K562 (cell line): ENCODE measurements around the gene FNDC1.

Experiments
- ARID1B ChIP-seq: fragments of 450-650 bp; IDR thresholded peaks from 2 replicates; pipeline ENCODE4 v1.6.1; 2016; ENCODE audit warnings: antibody characterized with exemption, mild to moderate bottlenecking, inconsistent platforms
- HDAC2 ChIP-seq: fragments of 450-650 bp; IDR thresholded peaks from 2 replicates; pipeline ENCODE4 v1.6.1; 2016; ENCODE audit warnings: mild to moderate bottlenecking
- RB1 ChIP-seq: fragments of 450-650 bp; IDR thresholded peaks from 2 replicates; pipeline ENCODE4 v1.6.1; 2017; ENCODE audit warnings: low read depth, mild to moderate bottlenecking
- SOX6 ChIP-seq: fragments of 450-650 bp; IDR thresholded peaks from 2 replicates; pipeline ENCODE4 v1.6.1; 2014; ENCODE audit warnings: mild to moderate bottlenecking
- SRSF9 ChIP-seq: fragments of 200-400 bp; formaldehyde crosslinking; IDR thresholded peaks from 2 replicates; pipeline ENCODE4 v1.6.1; 2017; ENCODE audit warnings: low read depth, low read length, borderline replicate concordance
- TEAD4 ChIP-seq, 2 experiments: sonication (generic) in 1 of 2; formaldehyde crosslinking in 1 of 2; IDR thresholded peaks; 2 replicates each; pipeline versions ENCODE4 v1.6.1 to v1.8.0; 2012 to 2022; ENCODE audit warnings: borderline replicate concordance in 1 of 2, inconsistent platforms in 1 of 2, low read length in 1 of 2, mild to moderate bottlenecking in 1 of 2, missing genetic modification reagents in 1 of 2
- ZNF311 ChIP-seq: fragments of 250-450 bp; sonication (Bioruptor Pico); IDR thresholded peaks from 2 replicates; pipeline ENCODE4 v1.4.0; 2020; ENCODE audit warnings: mild to moderate bottlenecking, moderate library complexity
- ZNF354B ChIP-seq: fragments of 250-450 bp; sonication (Bioruptor Pico); IDR thresholded peaks from 2 replicates; pipeline ENCODE4 v1.4.0; 2020
- TF ChIP-seq, protein P1 (sequence below): fragments of 450-650 bp; IDR thresholded peaks from 2 replicates; pipeline ENCODE4 v1.6.1; 2017; ENCODE audit warnings: mild to moderate bottlenecking, moderate library complexity
- TF ChIP-seq, protein P2 (sequence below), 3 experiments: IDR thresholded peaks in 2 of 3; conservative IDR thresholded peaks in 1 of 3; 2 replicates each; pipeline ENCODE4 v1.5.1; 2011 to 2012; ENCODE audit warnings: low read length in 3 of 3, mild to moderate bottlenecking in 3 of 3, control low read depth in 2 of 3, improper control_type of control experiment in 1 of 3, inconsistent platforms in 1 of 3, low read depth in 1 of 3, mixed read lengths in 1 of 3, moderate library complexity in 1 of 3; ENCODE audit not compliant: insufficient read depth in 2 of 3
- TF ChIP-seq, protein P3 (sequence below): fragments of 250-450 bp; sonication (Bioruptor Pico); IDR thresholded peaks from 2 replicates; pipeline ENCODE4 v1.8.0; 2021; ENCODE audit warnings: moderate library complexity, mild to moderate bottlenecking, inconsistent platforms

DNA sequence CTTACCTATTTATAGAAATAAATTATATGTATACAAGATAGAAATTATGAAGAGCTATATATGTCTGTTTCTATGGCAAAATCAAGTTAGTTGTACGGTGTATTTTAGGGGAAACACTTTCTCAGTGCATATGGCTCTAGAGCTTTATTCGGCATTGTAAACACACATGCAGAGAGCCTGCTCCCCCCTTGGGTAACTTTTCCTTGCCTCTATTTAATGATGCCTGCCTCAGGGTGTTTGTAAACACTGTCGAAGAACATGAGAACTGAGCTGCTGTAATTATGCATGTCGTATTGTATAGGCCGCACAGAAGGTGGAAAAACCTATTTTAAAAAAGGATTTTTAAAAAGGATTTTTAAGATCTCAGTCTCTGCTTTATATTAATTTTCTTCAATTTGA, 133.4 kb downstream of the FNDC1 start:
- no peak for TF ChIP-seq RB1
- TF ChIP-seq, protein P1, sequence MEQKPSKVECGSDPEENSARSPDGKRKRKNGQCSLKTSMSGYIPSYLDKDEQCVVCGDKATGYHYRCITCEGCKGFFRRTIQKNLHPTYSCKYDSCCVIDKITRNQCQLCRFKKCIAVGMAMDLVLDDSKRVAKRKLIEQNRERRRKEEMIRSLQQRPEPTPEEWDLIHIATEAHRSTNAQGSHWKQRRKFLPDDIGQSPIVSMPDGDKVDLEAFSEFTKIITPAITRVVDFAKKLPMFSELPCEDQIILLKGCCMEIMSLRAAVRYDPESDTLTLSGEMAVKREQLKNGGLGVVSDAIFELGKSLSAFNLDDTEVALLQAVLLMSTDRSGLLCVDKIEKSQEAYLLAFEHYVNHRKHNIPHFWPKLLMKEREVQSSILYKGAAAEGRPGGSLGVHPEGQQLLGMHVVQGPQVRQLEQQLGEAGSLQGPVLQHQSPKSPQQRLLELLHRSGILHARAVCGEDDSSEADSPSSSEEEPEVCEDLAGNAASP = no peak
- TF ChIP-seq ARID1B = no peak
- TF ChIP-seq ZNF354B (CRISPR knock-in tag) = no peak
- TF ChIP-seq HDAC2 = no peak
- TF ChIP-seq, protein P2, sequence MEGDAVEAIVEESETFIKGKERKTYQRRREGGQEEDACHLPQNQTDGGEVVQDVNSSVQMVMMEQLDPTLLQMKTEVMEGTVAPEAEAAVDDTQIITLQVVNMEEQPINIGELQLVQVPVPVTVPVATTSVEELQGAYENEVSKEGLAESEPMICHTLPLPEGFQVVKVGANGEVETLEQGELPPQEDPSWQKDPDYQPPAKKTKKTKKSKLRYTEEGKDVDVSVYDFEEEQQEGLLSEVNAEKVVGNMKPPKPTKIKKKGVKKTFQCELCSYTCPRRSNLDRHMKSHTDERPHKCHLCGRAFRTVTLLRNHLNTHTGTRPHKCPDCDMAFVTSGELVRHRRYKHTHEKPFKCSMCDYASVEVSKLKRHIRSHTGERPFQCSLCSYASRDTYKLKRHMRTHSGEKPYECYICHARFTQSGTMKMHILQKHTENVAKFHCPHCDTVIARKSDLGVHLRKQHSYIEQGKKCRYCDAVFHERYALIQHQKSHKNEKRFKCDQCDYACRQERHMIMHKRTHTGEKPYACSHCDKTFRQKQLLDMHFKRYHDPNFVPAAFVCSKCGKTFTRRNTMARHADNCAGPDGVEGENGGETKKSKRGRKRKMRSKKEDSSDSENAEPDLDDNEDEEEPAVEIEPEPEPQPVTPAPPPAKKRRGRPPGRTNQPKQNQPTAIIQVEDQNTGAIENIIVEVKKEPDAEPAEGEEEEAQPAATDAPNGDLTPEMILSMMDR (IDR thresholded peaks at IDR 0.05 in 2 of 3, conservative IDR thresholded peaks at IDR 0.05 in 1 of 3; ENCODE audit: insufficient read depth in 2 of 3, low read depth in 1 of 3, low read length in 3 of 3) = no peak
- no peak for TF ChIP-seq SRSF9
- TF ChIP-seq TEAD4 (IDR thresholded peaks at IDR 0.05; ENCODE audit: low read length) = no peak
- TF ChIP-seq TEAD4 (CRISPR knock-in tag; IDR thresholded peaks at IDR 0.05; ENCODE audit: borderline replicate concordance) = no peak
- TF ChIP-seq ZNF311 (CRISPR knock-in tag) = no peak
- TF ChIP-seq SOX6 = no peak
- TF ChIP-seq, protein P3, sequence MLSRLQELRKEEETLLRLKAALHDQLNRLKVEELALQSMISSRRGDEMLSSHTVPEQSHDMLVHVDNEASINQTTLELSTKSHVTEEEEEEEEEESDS (CRISPR knock-in tag) = no peak
